Measurements from ENCODE around the gene LIX1.
A peak's percentile ranks its signal among the peaks of the same experiment; 100 is the strongest.
"Not testable (repeated sequence)": the region's sequence is repeated elsewhere in the genome, so short reads cannot be mapped to it uniquely, and the experiment has no call there.

Gene LIX1

GRCh38 chr5:97142521-97143254 is at the start of gene LIX1:
TSS of gene LIX1 (minus strand) at chr5:97142611. CDS start at chr5:97142576, 35 bp downstream.
- DNase-seq: no peak

GRCh38 chr5:97191893-97192292 is 49.5 kb upstream of the LIX1 start:
- no peak for DNase-seq

- not testable (repeated sequence) for DNase-seq
These were observed 47.1 kb upstream of the LIX1 start for GRCh38 chr5:97189523-97189922.

GRCh38 chr5:97183930-97184213 is 41.5 kb upstream of the LIX1 start:
- DNase-seq: no peak

- DNase-seq: peak; percentile 89
These were observed 40.9 kb upstream of the LIX1 start, which contains the start of gene RIOK2 for GRCh38 chr5:97183100-97183929. TSS of gene RIOK2 (minus strand) at chr5:97183247. CDS start at chr5:97183191, 56 bp downstream.

GRCh38 chr5:97182571-97183099 is 40.2 kb upstream of the LIX1 start:
- no peak for DNase-seq

GRCh38 chr5:97181856-97182545 is 39.6 kb upstream of the LIX1 start:
- DNase-seq: no peak

GRCh38 chr5:97179457-97179856 is 37.0 kb upstream of the LIX1 start:
- DNase-seq: not testable (repeated sequence)

GRCh38 chr5:97172227-97172626 is 29.8 kb upstream of the LIX1 start:
- no peak for DNase-seq

GRCh38 chr5:97171703-97172102 is 29.3 kb upstream of the LIX1 start:
- no peak for DNase-seq

- no peak for DNase-seq
These were observed 25.0 kb upstream of the LIX1 start for GRCh38 chr5:97167435-97167834.

- DNase-seq: no peak
These were observed 23.3 kb upstream of the LIX1 start for GRCh38 chr5:97165726-97166125.

GRCh38 chr5:97164846-97165245 is 22.4 kb upstream of the LIX1 start:
- DNase-seq: no peak

GRCh38 chr5:97163790-97164285 is 21.4 kb upstream of the LIX1 start:
- DNase-seq: no peak

GRCh38 chr5:97163360-97163764 is 21.0 kb upstream of the LIX1 start:
- DNase-seq: no peak

GRCh38 chr5:97162045-97162444 is 19.6 kb upstream of the LIX1 start:
- peak; percentile 34 for DNase-seq

- no peak for DNase-seq
These were observed 15.3 kb upstream of the LIX1 start for GRCh38 chr5:97157689-97158088.

GRCh38 chr5:97151370-97151769 is 9.0 kb upstream of the LIX1 start:
- DNase-seq: no peak

- DNase-seq: no peak
These were observed 8.0 kb upstream of the LIX1 start for GRCh38 chr5:97150401-97150800.

GRCh38 chr5:97149709-97150108 is 7.3 kb upstream of the LIX1 start:
- no peak for DNase-seq

GRCh38 chr5:97148288-97148687 is 5.9 kb upstream of the LIX1 start:
- no peak for DNase-seq

GRCh38 chr5:97143704-97144103 is 1.3 kb upstream of the LIX1 start:
- no peak for DNase-seq

GRCh38 chr5:97141539-97141938 is 872 bp downstream of the LIX1 start:
- no peak for DNase-seq
